GM13976 (cell line): Measurements from ENCODE around the gene CACNB2.
"Not testable (repeated sequence)": the region's sequence is repeated elsewhere in the genome, so short reads cannot be mapped to it uniquely, and the experiment has no call there.

Experiments used
- DNase-seq: peaks from one replicate; pipeline ENCODE4 v3.0.0; 2012; ENCODE audit warnings: low spot score
- CTCF ChIP-seq: IDR thresholded peaks from 2 replicates; pipeline ENCODE4 v1.5.1; 2012; ENCODE audit warnings: borderline replicate concordance, mild to moderate bottlenecking; ENCODE audit not compliant: insufficient read depth; ENCODE audit errors: extremely low read depth, missing control alignments, control extremely low read depth
- in situ Hi-C: fragments of 300-500 bp; cut with MboI; formaldehyde crosslinking; loops from one replicate; pipeline ENCODE4 v1.12.0; 2022; ENCODE audit warnings: low sequenced_read_pairs, mixed read lengths, inconsistent platforms; ENCODE audit not compliant: unreplicated experiment

The CACNB2 gene

DNA sequence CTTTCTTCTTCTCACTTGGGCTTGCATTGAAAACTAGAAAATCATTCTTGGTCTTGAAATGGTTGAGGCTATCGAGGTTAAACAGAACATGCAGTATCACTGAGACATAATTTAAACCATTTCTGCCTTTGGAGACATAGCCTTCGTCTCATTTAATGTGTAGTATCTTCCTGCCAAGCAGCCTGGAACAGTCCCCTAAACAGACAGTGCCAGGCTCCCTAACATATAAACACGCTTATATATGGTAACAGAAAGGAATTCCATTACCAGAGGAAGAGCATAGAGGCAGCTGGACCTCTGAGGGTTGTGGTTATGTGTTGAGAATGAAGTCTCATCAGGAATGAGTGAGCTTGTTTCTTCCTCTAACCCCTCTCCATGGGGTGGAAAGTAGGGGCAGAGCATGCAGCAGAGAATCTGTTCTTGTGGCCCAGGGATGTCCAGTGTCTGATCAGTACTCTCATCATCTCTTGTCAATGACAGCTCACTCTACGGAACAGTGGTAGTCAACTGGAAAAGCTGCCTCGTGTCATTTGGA is 11.2 kb downstream of the CACNB2 start:
- no peak for TF ChIP-seq CTCF
- DNase-seq: no peak
- in situ Hi-C loops: no loop called here

DNA sequence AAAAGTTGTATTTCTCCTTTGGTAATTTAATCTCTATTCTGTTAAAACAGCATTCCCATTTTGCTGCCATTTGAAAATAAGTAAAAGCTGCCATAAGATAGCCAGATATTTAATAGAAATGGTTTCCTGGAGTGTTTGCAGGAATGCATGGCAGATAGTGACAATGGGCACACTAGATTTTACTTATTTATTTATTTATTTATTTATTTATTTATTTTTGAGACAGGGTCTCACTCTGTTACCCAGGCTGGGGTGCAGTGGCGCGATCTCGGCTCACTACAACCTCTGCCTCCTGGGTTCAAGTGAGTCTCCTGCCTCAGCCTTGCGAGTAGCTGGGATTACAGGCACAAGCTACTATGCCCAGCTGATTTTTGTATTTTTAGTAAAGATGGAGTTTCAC is 13.2 kb downstream of the CACNB2 start:
- in situ Hi-C loops, DNase-seq: not testable (repeated sequence)

DNA sequence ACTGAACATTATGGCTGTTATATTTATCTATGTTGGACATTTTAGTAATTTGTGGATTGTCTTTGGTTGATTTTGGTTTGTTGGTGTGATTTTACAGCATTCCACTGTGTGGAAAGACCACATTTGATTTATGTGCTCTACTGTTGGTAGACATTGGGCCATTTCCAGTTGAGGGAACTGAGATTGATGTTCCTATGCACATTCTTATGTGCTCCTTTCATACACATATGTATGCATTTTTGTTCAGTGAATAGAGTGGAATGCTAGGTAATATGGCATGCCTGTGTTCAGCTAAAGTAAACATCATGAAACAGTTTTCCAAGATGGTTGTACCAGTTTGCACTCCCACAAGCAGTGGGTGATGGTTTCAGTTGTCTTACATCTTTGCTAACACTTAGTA is 15.1 kb downstream of the CACNB2 start:
- in situ Hi-C loops: no loop called here
- DNase-seq: no peak
- no peak for TF ChIP-seq CTCF

DNA sequence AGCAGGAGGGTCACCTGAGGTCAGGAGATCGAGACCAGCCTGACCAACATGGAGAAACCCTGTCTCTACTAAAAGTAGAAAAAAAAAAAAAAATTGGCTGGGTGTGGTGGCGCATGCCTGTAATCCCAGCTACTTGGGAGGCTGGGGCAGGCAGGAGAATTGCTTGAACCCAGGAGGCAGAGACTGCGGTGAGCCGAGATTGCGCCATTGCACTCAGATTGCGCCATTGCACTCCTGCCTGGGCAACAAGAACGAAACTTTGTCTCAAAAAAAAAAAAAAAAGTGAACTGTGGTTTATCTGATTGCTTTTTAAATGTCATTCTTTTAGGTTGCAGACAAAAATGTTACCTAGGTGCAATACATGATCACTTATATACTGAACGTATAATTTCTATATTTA is 16.6 kb downstream of the CACNB2 start:
- DNase-seq, in situ Hi-C loops: not testable (repeated sequence)

GRCh38 chr10:18157881-18158280 is 17.7 kb downstream of the CACNB2 start:
- no peak for DNase-seq
- in situ Hi-C loops: no loop called here
- TF ChIP-seq CTCF: no peak

- no peak for TF ChIP-seq CTCF
- in situ Hi-C loops: no loop called here
- no peak for DNase-seq
These were observed 18.6 kb downstream of the CACNB2 start for GRCh38 chr10:18158773-18159265.

GRCh38 chr10:18159557-18159956 is 19.3 kb downstream of the CACNB2 start:
- no peak for DNase-seq
- no peak for TF ChIP-seq CTCF
- in situ Hi-C loops: no loop called here

DNA sequence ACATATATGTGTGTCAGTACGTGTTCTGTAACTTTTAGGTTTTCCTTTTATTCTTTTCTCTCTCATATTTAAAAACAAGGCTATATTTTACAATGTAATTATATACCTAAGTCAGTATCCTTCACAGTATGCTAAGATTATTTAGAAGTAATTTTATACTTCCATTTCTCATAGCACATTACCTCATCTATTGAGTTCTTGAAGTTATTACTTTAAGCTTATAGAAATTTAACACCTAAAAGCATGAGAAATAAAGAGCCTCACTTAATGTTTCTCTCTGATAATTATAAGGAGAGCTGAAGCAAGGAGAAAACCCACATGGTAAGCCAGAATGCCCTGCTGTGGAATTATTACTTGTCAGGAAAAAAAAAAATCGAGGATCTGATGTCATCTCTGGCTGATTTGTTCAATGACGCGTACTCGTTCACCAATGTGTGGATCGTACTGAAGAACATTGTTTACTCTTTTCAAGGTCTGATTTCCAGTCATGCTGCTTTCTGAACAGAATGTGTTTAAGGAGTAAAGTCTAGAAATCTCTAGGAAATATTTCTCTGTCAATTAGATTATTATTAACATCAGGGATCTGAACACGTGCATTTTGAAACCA is 21.9 kb downstream of the CACNB2 start:
- in situ Hi-C loops: no loop called here
- no peak for DNase-seq
- TF ChIP-seq CTCF: no peak
